Osteocyte (in vitro differentiated cells): ENCODE results near the gene OTUD5. TPM values are rescaled to one million over a fixed set of nuclear protein-coding genes. Genes with fewer than 3 reads are reported as not detected.
A peak's percentile ranks its signal among the peaks of the same experiment; 100 is the strongest.

Experiments used
- DNase-seq: peaks from one replicate; pipeline ENCODE4 v3.0.0; 2021; ENCODE audit warnings: mixed read lengths; ENCODE audit not compliant: unreplicated experiment; ENCODE audit errors: extremely low spot score
- H3K27ac Mint-ChIP-seq: one replicate; pipeline ENCODE4 v1.8.0; 2021; ENCODE audit warnings: mild to moderate bottlenecking, mixed read lengths; ENCODE audit not compliant: unreplicated experiment
- H3K27me3 Mint-ChIP-seq: one replicate; pipeline ENCODE4 v1.8.0; 2021; ENCODE audit warnings: mixed read lengths; ENCODE audit not compliant: unreplicated experiment
- H3K36me3 Mint-ChIP-seq: one replicate; pipeline ENCODE4 v1.8.0; 2021; ENCODE audit warnings: mixed read lengths; ENCODE audit not compliant: unreplicated experiment
- H3K4me1 Mint-ChIP-seq: one replicate; pipeline ENCODE4 v1.8.0; 2021; ENCODE audit warnings: mixed read lengths; ENCODE audit not compliant: unreplicated experiment
- H3K4me3 Mint-ChIP-seq: one replicate; pipeline ENCODE4 v1.8.0; 2021; ENCODE audit warnings: mild to moderate bottlenecking, moderate library complexity, mixed read lengths; ENCODE audit not compliant: unreplicated experiment
- H3K9me3 Mint-ChIP-seq: one replicate; pipeline ENCODE4 v1.8.0; 2021; ENCODE audit warnings: mixed read lengths; ENCODE audit not compliant: unreplicated experiment
- total RNA-seq: library from RNA; stranded (reverse); gene quantifications from 2 replicates; pipeline ENCODE4 v1.2.1, GENCODE V29; 2021
- TF ChIP-seq, protein P1 (sequence below): fragments of 200-600 bp; sonication (generic); IDR thresholded peaks from 2 replicates; pipeline ENCODE4 v1.5.0; 2021; ENCODE audit warnings: antibody characterized with exemption, mild to moderate bottlenecking, moderate library complexity

OTUD5 gene
- total RNA-seq, 1 donor from 2014 or later: 57.4 TPM

DNA sequence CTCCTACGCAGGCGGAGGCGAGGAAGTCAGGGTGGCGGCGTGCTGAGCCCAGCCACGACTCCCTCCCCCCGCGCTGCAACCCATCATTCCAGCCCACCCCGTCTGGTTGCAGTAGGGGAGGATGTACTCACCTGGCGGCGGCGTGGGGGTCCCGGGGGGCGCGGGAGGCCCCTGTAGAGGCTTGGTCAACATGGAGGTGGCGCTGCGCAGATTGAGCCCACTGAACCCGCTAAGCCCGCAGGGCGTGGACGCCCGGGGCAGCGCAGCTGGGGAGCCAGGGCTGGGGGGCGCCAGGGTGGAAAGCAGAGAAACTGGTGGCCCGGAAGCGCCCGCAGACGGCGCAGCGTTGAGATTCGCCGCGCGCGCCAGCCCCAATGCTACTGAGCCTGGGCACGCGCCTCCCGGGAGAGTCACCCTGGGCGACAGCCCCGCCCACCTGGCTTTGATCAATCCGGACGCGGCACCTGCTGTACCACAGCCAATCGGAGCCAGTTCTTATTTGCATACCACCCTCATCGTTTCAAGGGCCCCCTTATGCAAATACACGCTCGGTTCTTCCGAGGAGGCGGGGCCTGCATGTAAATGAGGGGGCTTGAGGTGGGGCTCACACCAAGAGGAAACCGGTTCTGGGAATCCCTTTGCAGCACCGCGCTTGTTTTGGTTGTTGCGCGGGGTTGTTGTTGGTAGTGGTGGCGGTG is 38.6 kb downstream of the OTUD5 start, which contains the start of gene PIM2:
PIM2 (minus strand) TSS at position 382 of the 698 bp plus-strand sequence; CDS start at position 192, 190 bp downstream.
- Mint-ChIP-seq H3K9me3 (no peaks in the 10 kb centered on the region), H3K36me3 (no peaks in the 10 kb centered on the region), H3K27me3 (no peaks in the 10 kb centered on the region), H3K4me3 (peak within 1 kb of the TSS; percentile 74), H3K27ac (peak within 1 kb of the TSS; percentile 94), H3K4me1 (peaks cover 26% of the 10 kb centered on the region)
- TF ChIP-seq, protein P1, sequence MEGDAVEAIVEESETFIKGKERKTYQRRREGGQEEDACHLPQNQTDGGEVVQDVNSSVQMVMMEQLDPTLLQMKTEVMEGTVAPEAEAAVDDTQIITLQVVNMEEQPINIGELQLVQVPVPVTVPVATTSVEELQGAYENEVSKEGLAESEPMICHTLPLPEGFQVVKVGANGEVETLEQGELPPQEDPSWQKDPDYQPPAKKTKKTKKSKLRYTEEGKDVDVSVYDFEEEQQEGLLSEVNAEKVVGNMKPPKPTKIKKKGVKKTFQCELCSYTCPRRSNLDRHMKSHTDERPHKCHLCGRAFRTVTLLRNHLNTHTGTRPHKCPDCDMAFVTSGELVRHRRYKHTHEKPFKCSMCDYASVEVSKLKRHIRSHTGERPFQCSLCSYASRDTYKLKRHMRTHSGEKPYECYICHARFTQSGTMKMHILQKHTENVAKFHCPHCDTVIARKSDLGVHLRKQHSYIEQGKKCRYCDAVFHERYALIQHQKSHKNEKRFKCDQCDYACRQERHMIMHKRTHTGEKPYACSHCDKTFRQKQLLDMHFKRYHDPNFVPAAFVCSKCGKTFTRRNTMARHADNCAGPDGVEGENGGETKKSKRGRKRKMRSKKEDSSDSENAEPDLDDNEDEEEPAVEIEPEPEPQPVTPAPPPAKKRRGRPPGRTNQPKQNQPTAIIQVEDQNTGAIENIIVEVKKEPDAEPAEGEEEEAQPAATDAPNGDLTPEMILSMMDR: no peak
- DNase-seq: peak; percentile 90

DNA sequence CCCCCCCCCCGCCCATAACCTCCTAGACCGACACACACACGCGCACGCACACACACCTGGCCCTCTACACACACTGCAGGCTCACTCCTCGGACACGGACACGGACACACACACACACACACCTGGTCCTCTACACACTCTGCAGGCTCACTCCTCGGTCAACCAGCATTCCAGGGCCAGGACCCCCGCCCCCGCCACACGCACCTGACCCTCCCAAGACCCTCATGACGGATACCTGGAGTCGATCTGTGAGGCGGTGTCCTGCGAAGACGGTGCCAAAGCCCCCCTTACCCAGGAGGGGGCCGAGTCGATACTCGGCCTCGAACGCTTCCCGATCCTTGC is 39.1 kb downstream of the OTUD5 start:
- Mint-ChIP-seq H3K27ac (peak overlapping the region; percentile 94), H3K4me3 (peak overlapping the region; percentile 74)
- TF ChIP-seq, protein P1: no peak

DNA sequence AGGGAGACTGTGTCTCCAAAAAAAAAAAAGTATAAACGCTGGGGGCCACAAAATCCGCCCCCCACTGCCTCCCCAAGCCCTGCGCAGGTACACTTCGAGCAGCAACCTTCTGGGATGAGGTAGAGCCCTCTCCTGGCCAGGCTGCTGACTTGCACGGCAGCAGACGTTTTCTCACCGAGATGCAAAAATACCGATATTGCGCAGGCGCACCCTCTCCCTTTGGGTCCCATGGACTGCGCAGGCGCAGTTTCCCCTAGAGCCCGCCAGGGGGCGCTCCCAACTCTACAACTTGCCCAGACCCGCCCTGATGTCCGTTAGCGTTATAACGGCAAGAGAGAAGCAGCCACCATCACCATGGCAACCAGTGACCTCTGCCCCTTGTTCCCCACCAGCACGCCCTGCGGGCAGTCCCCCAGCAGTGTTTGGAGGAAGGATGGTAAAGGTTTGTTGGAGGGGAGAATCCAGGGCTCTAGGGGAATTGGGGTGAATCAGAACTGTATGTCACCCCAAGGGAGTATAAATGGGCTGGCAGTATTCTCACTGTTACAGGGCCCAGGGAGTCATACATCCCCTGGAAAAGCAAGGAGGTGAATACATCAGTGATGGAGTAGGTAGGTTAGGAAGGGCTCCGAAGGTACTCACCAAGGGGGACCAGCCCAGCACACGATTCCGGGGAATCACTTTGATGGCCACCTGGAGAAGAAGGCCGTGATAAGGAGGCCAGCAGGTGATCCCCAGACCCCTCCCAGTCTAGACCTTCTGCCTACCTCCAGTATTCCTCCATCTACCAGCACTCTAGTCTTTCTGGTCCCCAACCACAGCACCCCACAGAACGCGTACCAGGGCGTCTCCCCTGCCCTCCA is 40.0 kb downstream of the OTUD5 start:
- peak; percentile 95 for DNase-seq
- H3K27ac Mint-ChIP-seq: peak overlapping the region; percentile 94
- H3K36me3 Mint-ChIP-seq: no peaks in the 10 kb centered on the region
- H3K4me1 Mint-ChIP-seq: peaks cover 26% of the 10 kb centered on the region
- no peaks in the 10 kb centered on the region for H3K27me3 Mint-ChIP-seq
- TF ChIP-seq, protein P1: peak; percentile 92
- H3K9me3 Mint-ChIP-seq: no peaks in the 10 kb centered on the region
- peak overlapping the region; percentile 64 for H3K4me3 Mint-ChIP-seq

More for the DNA sequence above, 39.1 kb downstream of the OTUD5 start:
- Mint-ChIP-seq H3K4me1 (peaks cover 26% of the 10 kb centered on the region), H3K36me3 (no peaks in the 10 kb centered on the region), H3K9me3 (no peaks in the 10 kb centered on the region), H3K27me3 (no peaks in the 10 kb centered on the region)
- DNase-seq: no peak

DNA sequence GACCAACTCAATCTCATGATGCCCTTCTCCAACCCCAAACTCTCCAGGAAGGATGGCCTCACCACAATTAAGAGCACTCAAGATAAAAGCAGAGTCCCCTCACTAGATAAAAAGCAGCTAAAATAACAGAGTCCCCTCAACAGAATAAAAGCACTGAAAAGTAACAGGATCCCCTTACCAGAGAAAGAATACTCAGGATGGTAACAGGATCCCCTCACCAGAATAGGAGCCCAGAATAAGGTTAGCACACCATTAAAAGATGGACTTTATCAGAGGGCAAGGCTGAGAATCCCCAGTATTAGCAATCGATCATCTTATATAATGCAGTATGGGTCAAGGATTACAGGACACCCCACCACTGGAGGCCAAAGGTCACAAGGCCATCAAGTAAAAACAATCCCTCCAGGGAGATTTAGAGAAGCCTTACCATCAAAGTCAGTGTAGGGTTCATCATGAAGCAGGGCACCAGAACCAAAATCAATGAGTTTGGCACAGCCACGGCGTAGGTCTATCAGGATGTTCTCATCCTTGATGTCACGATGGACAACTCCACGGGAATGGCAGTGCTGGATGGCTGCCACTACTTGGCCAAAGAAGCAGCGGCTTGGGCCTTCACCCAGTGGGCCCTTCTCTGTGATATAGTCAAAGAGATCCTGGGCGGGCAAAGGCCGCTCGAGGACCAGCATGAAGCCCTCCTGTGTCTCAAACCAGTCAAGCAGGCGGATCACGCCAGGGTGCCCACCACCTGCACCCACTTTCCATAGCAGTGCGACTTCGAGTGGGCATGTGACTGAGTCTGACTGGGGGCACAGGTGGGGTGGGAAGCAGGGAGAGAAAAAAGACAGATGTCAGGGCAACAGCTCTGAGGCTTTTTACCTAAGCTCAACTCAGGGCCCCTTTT is 42.6 kb downstream of the OTUD5 start:
- TF ChIP-seq, protein P1: no peak
- DNase-seq: no peak
- H3K27me3 Mint-ChIP-seq: no peaks in the 10 kb centered on the region
- peaks cover 32% of the 10 kb centered on the region for H3K4me1 Mint-ChIP-seq
- H3K9me3 Mint-ChIP-seq: peaks cover 4% of the 10 kb centered on the region
- no peaks in the 10 kb centered on the region for H3K36me3 Mint-ChIP-seq
- H3K4me3 Mint-ChIP-seq: no peak overlapping the region
- no peak overlapping the region for H3K27ac Mint-ChIP-seq
